Prostate gland (tissue), 2 donors: ENCODE measurements around the gene TRAF7. TPM values are rescaled to one million over a fixed set of nuclear protein-coding genes. Genes with fewer than 3 reads are reported as not detected.

Experiments
- DNase-seq: peaks from one replicate; pipeline ENCODE4 v3.0.0-alpha.2; 2019; ENCODE audit warnings: low spot score
- H3K27ac ChIP-seq, 2 donors: fragments of 200-600 bp; sonication (generic); 2 replicates each; pipeline ENCODE4 v1.5.1; 2017 to 2019
- H3K27me3 ChIP-seq: fragments of 200-600 bp; sonication (generic); replicated peaks from 2 replicates; pipeline ENCODE4 v1.5.1; 2019; ENCODE audit not compliant: insufficient read depth
- H3K36me3 ChIP-seq, 2 donors: fragments of 200-600 bp; sonication (generic); 1 replicate in 1 of 2; 2 replicates in 1 of 2; pipeline versions ENCODE4 v1.5.1 to v1.8.1; 2017 to 2019
- H3K4me1 ChIP-seq: fragments of 200-600 bp; sonication (generic); replicated peaks from 2 replicates; pipeline ENCODE4 v1.5.1; 2019
- H3K4me3 ChIP-seq, 2 donors: fragments of 200-600 bp; sonication (generic); 2 replicates each; pipeline ENCODE4 v1.5.1; 2017 to 2019
- H3K9me3 ChIP-seq: fragments of 200-600 bp; sonication (generic); 2 replicates; pipeline ENCODE4 v1.5.1; 2017
- CTCF ChIP-seq, 4 experiments: fragments of 200-600 bp in 2 of 4; fragments of 450-650 bp in 2 of 4; sonication (generic) in 2 of 4; IDR thresholded peaks; 1 replicate in 3 of 4; 2 replicates in 1 of 4; pipeline ENCODE4 v1.5.1; 2016 to 2019; ENCODE audit warnings: antibody characterized with exemption in 4 of 4, mild to moderate bottlenecking in 2 of 4, moderate library complexity in 2 of 4
- POLR2A ChIP-seq: fragments of 450-650 bp; IDR thresholded peaks from one replicate; pipeline ENCODE4 v1.6.1; 2016; ENCODE audit warnings: antibody characterized with exemption, mild to moderate bottlenecking
- POLR2AphosphoS5 ChIP-seq: sonication (generic); formaldehyde crosslinking; IDR thresholded peaks from one replicate; pipeline ENCODE4 v1.6.1; 2017; ENCODE audit warnings: antibody characterized with exemption
- WGBS: methylation state at CpG from one replicate; pipeline ENCODE4 v1.1.5; 2018; 5-methylcytosine and 5-hydroxymethylcytosine counted together
- intact Hi-C: fragments of 100-400 bp; cut with DNase I; formaldehyde crosslinking; loops from one replicate; pipeline ENCODE4 v1.14.2; 2022
- total RNA-seq, 2 donors: library from RNA; depleted of rRNA; stranded (reverse); fragments of >200 nt; gene quantifications; one replicate each; pipeline ENCODE4 v1.1.0, GENCODE V29; 2016

TRAF7 gene
- total RNA-seq, 2 donors from 2014 or later = 40.0 to 51.5 TPM

- DNase-seq = no peak
- Histone ChIP-seq H3K9me3 (no peaks in the 10 kb centered on the region), H3K4me3 (no peak overlapping the region), H3K4me1 (no peaks in the 10 kb centered on the region), H3K27ac (no peak overlapping the region), H3K36me3 (no peaks in the 10 kb centered on the region), H3K27me3 (no peaks in the 10 kb centered on the region)
- TF ChIP-seq CTCF (IDR thresholded peaks at IDR 0.05) (no peak), POLR2AphosphoS5 (no peak), POLR2A (no peak)
- intact Hi-C loops = no loop called here
- 90% methylated on average over 13 of the region's 13 CpGs for WGBS
Observed at GRCh38 chr16:2186064-2186463, 30.5 kb downstream of the TRAF7 start.

- Histone ChIP-seq H3K4me1 (no peaks in the 10 kb centered on the region), H3K36me3 (no peaks in the 10 kb centered on the region), H3K9me3 (no peaks in the 10 kb centered on the region), H3K27ac (no peak overlapping the region), H3K4me3 (no peak overlapping the region), H3K27me3 (no peaks in the 10 kb centered on the region)
- WGBS = 91% methylated on average over 19 of the region's 20 CpGs
- no peak for TF ChIP-seq POLR2AphosphoS5
- no peak for TF ChIP-seq POLR2A
- TF ChIP-seq CTCF (IDR thresholded peaks at IDR 0.05) = no peak
- no peak for DNase-seq
- intact Hi-C loops = no loop called here
Observed at GRCh38 chr16:2186505-2186904, 30.9 kb downstream of the TRAF7 start.

GRCh38 chr16:2187212-2187611, 31.6 kb downstream of the TRAF7 start:
- Histone ChIP-seq H3K27me3 (no peaks in the 10 kb centered on the region), H3K9me3 (no peaks in the 10 kb centered on the region), H3K4me3 (no peak overlapping the region), H3K27ac (no peak overlapping the region), H3K36me3 (no peaks in the 10 kb centered on the region), H3K4me1 (no peaks in the 10 kb centered on the region)
- 67% methylated on average over 17 of the region's 17 CpGs for WGBS
- TF ChIP-seq POLR2A (no peak), CTCF (IDR thresholded peaks at IDR 0.05) (no peak), POLR2AphosphoS5 (no peak)
- intact Hi-C loops = no loop called here
- DNase-seq = no peak

GRCh38 chr16:2188395-2188794, 32.8 kb downstream of the TRAF7 start:
- H3K4me3 ChIP-seq = no peak overlapping the region
- 98% methylated on average over 8 of the region's 8 CpGs for WGBS
- no peak overlapping the region for H3K27ac ChIP-seq
- H3K4me1 ChIP-seq = no peaks in the 10 kb centered on the region
- no peaks in the 10 kb centered on the region for H3K27me3 ChIP-seq
- no peak for DNase-seq
- no peaks in the 10 kb centered on the region for H3K9me3 ChIP-seq
- TF ChIP-seq POLR2A (no peak), POLR2AphosphoS5 (no peak), CTCF (IDR thresholded peaks at IDR 0.05) (no peak)
- intact Hi-C loops = no loop called here
- no peaks in the 10 kb centered on the region for H3K36me3 ChIP-seq

GRCh38 chr16:2189252-2189893, 33.8 kb downstream of the TRAF7 start:
- no peak overlapping the region for H3K4me3 ChIP-seq
- intact Hi-C loops = no loop called here
- H3K4me1 ChIP-seq = no peaks in the 10 kb centered on the region
- TF ChIP-seq POLR2A (no peak), CTCF (IDR thresholded peaks at IDR 0.05) (no peak), POLR2AphosphoS5 (no peak)
- 95% methylated on average over 25 of the region's 25 CpGs for WGBS
- H3K27ac ChIP-seq = no peak overlapping the region
- H3K9me3 ChIP-seq = no peaks in the 10 kb centered on the region
- H3K36me3 ChIP-seq = no peaks in the 10 kb centered on the region
- H3K27me3 ChIP-seq = no peaks in the 10 kb centered on the region
- DNase-seq = no peak
